Thymus (tissue), 11 donors: ENCODE results near the gene IZUMO3. TPM values are rescaled to one million over a fixed set of nuclear protein-coding genes. Genes with fewer than 3 reads are reported as not detected.

Source experiments
- DNase-seq, 9 donors: peaks; one replicate each; pipeline ENCODE4 v3.0.0-alpha.2; 2013; ENCODE audit warnings: low spot score in 9 of 9, low read depth in 6 of 9, missing footprints in 1 of 9
- H3K27ac ChIP-seq, 2 donors: one replicate each; pipeline ENCODE4 v1.5.1; 2013; ENCODE audit warnings: control low read depth in 1 of 2, low read depth in 1 of 2, low read length in 1 of 2, mild to moderate bottlenecking in 1 of 2, moderate library complexity in 1 of 2
- H3K27me3 ChIP-seq, 2 donors: one replicate each; pipeline ENCODE4 v1.5.1; 2013; ENCODE audit warnings: low read length in 1 of 2; ENCODE audit not compliant: control insufficient read depth in 2 of 2, insufficient read depth in 1 of 2
- H3K36me3 ChIP-seq, 2 donors: one replicate each; pipeline ENCODE4 v1.5.1; 2013; ENCODE audit warnings: low read length in 1 of 2, mild to moderate bottlenecking in 1 of 2, moderate library complexity in 1 of 2; ENCODE audit not compliant: control insufficient read depth in 2 of 2, insufficient read depth in 2 of 2
- H3K4me1 ChIP-seq, 2 donors: one replicate each; pipeline ENCODE4 v1.5.1; 2013; ENCODE audit warnings: low read length in 2 of 2; ENCODE audit not compliant: control insufficient read depth in 2 of 2, insufficient read depth in 2 of 2
- H3K4me3 ChIP-seq, 2 donors: one replicate each; pipeline ENCODE4 v1.5.1; 2013; ENCODE audit warnings: low read length in 2 of 2, control low read depth in 1 of 2, mild to moderate bottlenecking in 1 of 2
- H3K9me3 ChIP-seq, 2 donors: one replicate each; pipeline ENCODE4 v1.5.1; 2013; ENCODE audit warnings: low read length in 1 of 2, mild to moderate bottlenecking in 1 of 2; ENCODE audit not compliant: control insufficient read depth in 2 of 2, insufficient read depth in 1 of 2
- WGBS: extraction: QIAGEN DNeasy Blood & Tissue Kit; methylation state at CpG from one replicate; pipeline ENCODE4 v1.1.7; 2013; 5-methylcytosine and 5-hydroxymethylcytosine counted together
- polyA plus RNA-seq: library from polyadenylated mRNA; stranded (reverse); fragments of 200-250 nt; gene quantifications from one replicate; pipeline ENCODE4 v1.2.3, GENCODE V29; 2013
- total RNA-seq: library from RNA; stranded (reverse); fragments of 120-200 nt; gene quantifications from one replicate; pipeline ENCODE4 v1.2.4, GENCODE V29; 2013
- donor health status: healthy.

Gene IZUMO3
- total and polyA plus RNA-seq, 2 donors = 0.02 TPM; not detected in 1

DNA sequence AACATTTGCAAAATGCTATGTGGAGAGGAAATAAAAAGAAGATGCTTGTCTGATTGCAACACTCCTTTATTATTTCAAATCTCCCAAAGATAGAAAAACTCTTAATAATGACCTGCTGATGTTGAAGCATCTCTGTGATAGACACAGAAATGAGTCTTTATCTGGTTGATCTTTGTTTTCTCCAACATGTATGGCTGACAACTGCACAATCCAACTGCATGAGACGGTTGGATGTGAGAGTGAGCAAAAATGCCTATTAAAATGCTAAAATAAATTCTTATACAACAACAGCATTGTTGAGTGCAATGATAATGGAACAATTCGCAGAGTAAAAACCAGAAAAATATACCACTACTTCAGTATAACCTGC, 7.5 kb upstream of the IZUMO3 start:
- Histone ChIP-seq H3K4me1 (no peaks in the 10 kb centered on the region), H3K4me3 (no peak overlapping the region), H3K27ac (no peak overlapping the region), H3K27me3 (no peaks in the 10 kb centered on the region), H3K9me3 (no peaks in the 10 kb centered on the region), H3K36me3 (no peaks in the 10 kb centered on the region)
- WGBS = 91% methylated on average over 2 of the region's 2 CpGs
- no peak for DNase-seq

DNA sequence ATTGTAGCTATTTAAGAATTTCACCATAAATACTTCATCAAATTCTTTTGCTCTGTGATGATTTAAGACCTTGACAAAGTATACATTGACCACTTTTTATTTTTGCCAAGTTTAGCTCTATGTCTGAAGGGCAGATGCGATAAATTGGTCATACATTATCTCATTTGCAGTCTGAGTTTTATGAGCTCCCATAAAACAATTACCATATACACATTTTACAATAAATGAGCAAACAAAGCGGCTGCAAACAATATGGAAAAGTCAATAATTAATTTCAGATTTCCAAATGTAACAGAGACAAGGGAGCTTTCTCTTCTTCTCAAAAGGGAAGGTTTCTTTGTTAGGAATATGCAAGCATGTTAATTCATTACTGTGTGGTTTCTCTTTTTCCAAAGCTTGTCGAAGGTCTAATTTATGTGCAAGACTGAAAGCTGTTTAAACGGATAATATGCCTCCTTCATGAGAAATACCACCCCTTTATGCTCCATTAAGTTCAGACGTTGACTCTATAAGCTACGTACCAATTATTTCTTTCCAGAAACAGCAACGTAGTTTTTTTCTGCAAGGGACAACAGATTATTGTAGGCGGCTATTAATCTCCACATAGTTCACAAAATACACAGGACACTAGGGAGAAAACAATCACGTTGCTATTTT, 7.0 kb upstream of the IZUMO3 start:
- WGBS = 77% methylated on average over 9 of the region's 9 CpGs
- H3K4me3 ChIP-seq = no peak overlapping the region
- H3K27me3 ChIP-seq = no peaks in the 10 kb centered on the region
- no peaks in the 10 kb centered on the region for H3K9me3 ChIP-seq
- H3K4me1 ChIP-seq = no peaks in the 10 kb centered on the region
- no peak for DNase-seq
- no peaks in the 10 kb centered on the region for H3K36me3 ChIP-seq
- H3K27ac ChIP-seq = no peak overlapping the region

DNA sequence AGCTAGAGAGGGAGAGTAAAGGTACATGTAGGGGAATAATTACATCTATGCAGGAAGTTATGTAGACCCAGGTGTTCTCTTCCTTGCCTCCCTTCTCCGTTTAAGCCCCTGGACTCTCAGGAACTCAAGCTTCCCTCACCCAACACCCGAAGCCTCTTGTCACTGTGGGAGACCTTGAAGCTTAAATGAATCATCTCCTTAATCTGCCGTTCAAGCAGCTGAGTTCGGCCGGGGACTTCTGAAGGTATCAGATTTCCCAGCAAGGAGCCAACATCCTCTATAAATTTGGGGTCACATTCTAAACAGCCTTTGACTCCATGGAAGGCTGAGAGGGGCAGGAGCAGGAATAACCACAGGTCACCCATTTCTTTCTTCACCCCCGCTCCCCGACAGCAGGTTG, 412 bp downstream of the IZUMO3 start:
- no peak for DNase-seq
- H3K4me3 ChIP-seq = no peak overlapping the region
- H3K4me1 ChIP-seq = no peaks in the 10 kb centered on the region
- WGBS = 78% methylated on average over 7 of the region's 7 CpGs
- H3K27me3 ChIP-seq = no peaks in the 10 kb centered on the region
- H3K27ac ChIP-seq = no peak overlapping the region
- peaks cover 0 to 4% of the 10 kb centered on the region in 2 donors for H3K9me3 ChIP-seq
- H3K36me3 ChIP-seq = no peaks in the 10 kb centered on the region

GRCh38 chr9:24518545-24518944, 27.2 kb downstream of the IZUMO3 start:
- H3K36me3 ChIP-seq = no peaks in the 10 kb centered on the region
- H3K27me3 ChIP-seq = no peaks in the 10 kb centered on the region
- H3K27ac ChIP-seq = no peak overlapping the region
- no peak overlapping the region for H3K4me3 ChIP-seq
- H3K4me1 ChIP-seq = no peaks in the 10 kb centered on the region
- DNase-seq = no peak
- H3K9me3 ChIP-seq = no peaks in the 10 kb centered on the region
- 92% methylated on average over 2 of the region's 2 CpGs for WGBS

- 90% methylated on average over 3 of the region's 3 CpGs for WGBS
- DNase-seq = no peak
- Histone ChIP-seq H3K4me1 (no peaks in the 10 kb centered on the region), H3K27me3 (no peaks in the 10 kb centered on the region), H3K4me3 (no peak overlapping the region), H3K9me3 (no peaks in the 10 kb centered on the region), H3K36me3 (no peaks in the 10 kb centered on the region), H3K27ac (no peak overlapping the region)
These were observed 29.2 kb downstream of the IZUMO3 start for GRCh38 chr9:24516463-24516862.

DNA sequence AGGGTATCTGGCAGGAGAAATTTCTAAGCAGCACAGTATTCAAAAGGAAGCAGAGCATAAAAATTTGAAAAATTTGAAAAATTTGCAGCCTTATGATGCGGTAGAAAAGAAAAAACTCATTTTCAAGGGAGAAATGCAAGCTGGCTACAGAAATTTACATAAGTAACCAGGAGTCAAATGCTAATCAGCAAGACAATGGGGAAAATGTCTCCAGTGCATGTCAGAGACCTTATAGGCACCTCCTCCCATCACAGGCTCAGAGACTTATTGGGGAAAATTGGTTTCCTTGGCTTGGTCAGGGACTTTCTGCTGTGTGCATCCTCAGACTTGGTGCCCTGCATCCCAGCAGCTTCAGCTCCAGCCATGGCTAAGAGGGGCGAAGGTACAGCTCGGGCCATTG, 35.8 kb downstream of the IZUMO3 start:
- Histone ChIP-seq H3K27ac (no peak overlapping the region), H3K4me3 (no peak overlapping the region), H3K4me1 (no peaks in the 10 kb centered on the region), H3K27me3 (no peaks in the 10 kb centered on the region), H3K36me3 (no peaks in the 10 kb centered on the region), H3K9me3 (peaks cover 0 to 5% of the 10 kb centered on the region in 2 donors)
- no peak for DNase-seq
- 92% methylated on average over 3 of the region's 3 CpGs for WGBS

GRCh38 chr9:24504521-24504920, 41.2 kb downstream of the IZUMO3 start:
- Histone ChIP-seq H3K4me1 (no peaks in the 10 kb centered on the region), H3K27me3 (no peaks in the 10 kb centered on the region)
- 93% methylated on average over 3 of the region's 3 CpGs for WGBS

GRCh38 chr9:24502206-24502937, 43.3 kb downstream of the IZUMO3 start:
- Histone ChIP-seq H3K4me3 (no peak overlapping the region), H3K27ac (no peak overlapping the region), H3K36me3 (no peaks in the 10 kb centered on the region), H3K9me3 (no peaks in the 10 kb centered on the region), H3K4me1 (no peaks in the 10 kb centered on the region), H3K27me3 (no peaks in the 10 kb centered on the region)
- WGBS = 92% methylated on average over 1 of the region's 1 CpG
- no peak for DNase-seq

More at GRCh38 chr9:24504521-24504920, 41.2 kb downstream of the IZUMO3 start:
- Histone ChIP-seq H3K4me3 (no peak overlapping the region), H3K27ac (no peak overlapping the region), H3K9me3 (no peaks in the 10 kb centered on the region), H3K36me3 (no peaks in the 10 kb centered on the region)
- no peak for DNase-seq

- Histone ChIP-seq H3K4me1 (no peaks in the 10 kb centered on the region), H3K9me3 (no peaks in the 10 kb centered on the region), H3K4me3 (no peak overlapping the region), H3K36me3 (no peaks in the 10 kb centered on the region), H3K27me3 (no peaks in the 10 kb centered on the region), H3K27ac (no peak overlapping the region)
- WGBS = 85% methylated on average over 3 of the region's 3 CpGs
- DNase-seq = no peak
These were observed 44.9 kb downstream of the IZUMO3 start for GRCh38 chr9:24500761-24501160.
